Measurements from ENCODE around the gene KIAA0930. TPM values are rescaled to one million over a fixed set of nuclear protein-coding genes. Genes with fewer than 3 reads are reported as not detected.

Gene KIAA0930
- polyA plus RNA-seq, 1 of the 3 experiments (the other 2 are of a cell fraction): 80.8 TPM

- CTCF ChIA-PET: interaction anchor here (1.3 to 1.7 kb wide), 2 partner anchors 13 to 40 kb away, joined by 4 read pairs; no protein-coding TSS in a partner anchor
Measured at GRCh38 chr22:45248832-45249561, 8.3 kb upstream of the KIAA0930 start.

More at GRCh38 chr22:45248832-45249561, 8.3 kb upstream of the KIAA0930 start:
- Histone ChIP-seq H3K9me3 (no peaks in the 10 kb centered on the region), H3K79me2 (ENCODE audit: insufficient read depth) (no peaks in the 10 kb centered on the region), H4K20me1 (ENCODE audit: insufficient read depth) (no peaks in the 10 kb centered on the region), H3K36me3 (replicated peaks in 1 of 2; ENCODE audit: control insufficient read depth in 1 of 2, insufficient read depth in 2 of 2, low read length in 1 of 2) (no peaks in the 10 kb centered on the region), H3F3A (replicated peaks; ENCODE audit: insufficient read depth) (peaks cover 23% of the 10 kb centered on the region), H3K9ac (no peak overlapping the region), H2AFZ (ENCODE audit: low read depth) (no peak overlapping the region), H3K27me3 (ENCODE audit: insufficient read depth) (no peaks in the 10 kb centered on the region), H3K4me3 (ENCODE audit: low read depth in 2 of 2, low read length in 1 of 2) (no peak overlapping the region), H3K4me2 (no peak overlapping the region), H3K9me2 (no peaks in the 10 kb centered on the region), H3K4me1 (ENCODE audit: control insufficient read depth in 1 of 2, insufficient read depth in 2 of 2, low read depth in 1 of 2, low read length in 1 of 2) (peaks cover 8 to 12% of the 10 kb centered on the region in 2 experiments; a peak in 2 of 4 replicates), H3K27ac (ENCODE audit: low read depth in 2 of 2, low read length in 1 of 2) (no peak overlapping the region)
- WGBS (ENCODE audit: low lambda C conversion rate): 89% methylated on average over 8 of the region's 8 CpGs
- no peak for DNase-seq
- POLR2A ChIA-PET: no interaction called here
- no peak for TF ChIP-seq USF1 (IDR thresholded peaks at IDR 0.05; ENCODE audit: borderline replicate concordance, low read depth)
- TF ChIP-seq RAD21 (IDR thresholded peaks at IDR 0.05; ENCODE audit: low read length): no peak
- TF ChIP-seq FOSL2 (IDR thresholded peaks at IDR 0.05; ENCODE audit: borderline replicate concordance, low read depth): no peak
- TF ChIP-seq MAX (IDR thresholded peaks at IDR 0.05; ENCODE audit: low read depth): no peak
- TF ChIP-seq JUND (IDR thresholded peaks at IDR 0.05): no peak
- TF ChIP-seq TAF1 (IDR thresholded peaks at IDR 0.05; ENCODE audit: borderline replicate concordance, low read depth, low read length): no peak
- TF ChIP-seq PBX3 (IDR thresholded peaks at IDR 0.05): no peak
- no peak for TF ChIP-seq IRF3 (IDR thresholded peaks at IDR 0.05; ENCODE audit: low read depth, low read length)
- TF ChIP-seq FOXM1 (IDR thresholded peaks at IDR 0.05; ENCODE audit: low read depth): no peak
- no peak for TF ChIP-seq TEAD4 (IDR thresholded peaks at IDR 0.05; ENCODE audit: borderline replicate concordance, insufficient read depth)
- no peak for TF ChIP-seq EP300 (IDR thresholded peaks at IDR 0.05; ENCODE audit: borderline replicate concordance in 1 of 2, low read depth in 1 of 2, low read length in 1 of 2)
- TF ChIP-seq NRF1 (IDR thresholded peaks at IDR 0.05; ENCODE audit: low read depth, low read length): no peak
- TF ChIP-seq SMC3 (IDR thresholded peaks at IDR 0.05; ENCODE audit: low read depth, low read length): no peak
- no peak for TF ChIP-seq SIN3A (IDR thresholded peaks at IDR 0.05; ENCODE audit: borderline replicate concordance, low read depth, low read length)
- TF ChIP-seq USF2 (IDR thresholded peaks at IDR 0.05; ENCODE audit: borderline replicate concordance, low read depth, low read length): no peak
- TF ChIP-seq RCOR1 (IDR thresholded peaks at IDR 0.05; ENCODE audit: low read length): no peak
